Measurements from ENCODE around the gene TMEM233.
A peak's percentile ranks its signal among the peaks of the same experiment; 100 is the strongest.

DNA sequence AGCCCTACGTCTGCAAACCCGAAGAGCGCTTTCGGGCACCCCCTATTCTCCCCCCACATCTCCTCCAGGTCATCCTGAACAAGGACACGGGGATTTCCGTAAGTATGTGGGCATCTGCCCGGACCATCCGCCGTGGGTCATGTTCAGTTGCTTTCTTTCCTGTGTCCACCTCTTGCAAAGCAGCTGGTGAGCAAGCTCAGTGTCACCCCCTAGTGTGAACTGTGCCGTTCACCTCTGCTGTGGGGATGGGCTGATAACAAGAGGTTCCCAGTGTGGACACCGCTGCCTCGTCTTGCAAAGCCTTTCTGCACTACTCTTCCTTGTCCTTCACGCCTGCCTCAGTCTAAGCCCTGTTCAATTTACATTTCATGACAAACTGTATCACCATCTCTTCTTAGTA is 83.0 kb downstream of the TMEM233 start:
- TF ChIP-seq, protein P1, sequence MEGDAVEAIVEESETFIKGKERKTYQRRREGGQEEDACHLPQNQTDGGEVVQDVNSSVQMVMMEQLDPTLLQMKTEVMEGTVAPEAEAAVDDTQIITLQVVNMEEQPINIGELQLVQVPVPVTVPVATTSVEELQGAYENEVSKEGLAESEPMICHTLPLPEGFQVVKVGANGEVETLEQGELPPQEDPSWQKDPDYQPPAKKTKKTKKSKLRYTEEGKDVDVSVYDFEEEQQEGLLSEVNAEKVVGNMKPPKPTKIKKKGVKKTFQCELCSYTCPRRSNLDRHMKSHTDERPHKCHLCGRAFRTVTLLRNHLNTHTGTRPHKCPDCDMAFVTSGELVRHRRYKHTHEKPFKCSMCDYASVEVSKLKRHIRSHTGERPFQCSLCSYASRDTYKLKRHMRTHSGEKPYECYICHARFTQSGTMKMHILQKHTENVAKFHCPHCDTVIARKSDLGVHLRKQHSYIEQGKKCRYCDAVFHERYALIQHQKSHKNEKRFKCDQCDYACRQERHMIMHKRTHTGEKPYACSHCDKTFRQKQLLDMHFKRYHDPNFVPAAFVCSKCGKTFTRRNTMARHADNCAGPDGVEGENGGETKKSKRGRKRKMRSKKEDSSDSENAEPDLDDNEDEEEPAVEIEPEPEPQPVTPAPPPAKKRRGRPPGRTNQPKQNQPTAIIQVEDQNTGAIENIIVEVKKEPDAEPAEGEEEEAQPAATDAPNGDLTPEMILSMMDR (IDR thresholded peaks at IDR 0.05 in 2 of 3, conservative IDR thresholded peaks at IDR 0.05 in 1 of 3; ENCODE audit: control insufficient read depth in 2 of 3, extremely low read depth in 1 of 3, insufficient read depth in 1 of 3, low read depth in 3 of 3, low read length in 3 of 3), result 0 out of 6 replicates have a peak, but pooled peaks of 1 of the 3 experiments have one; percentile 6
- TF ChIP-seq SUPT20H (IDR thresholded peaks at IDR 0.05; ENCODE audit: borderline replicate concordance, control insufficient read depth, low read depth, low read length) (no peak), FOXM1 (IDR thresholded peaks at IDR 0.05; ENCODE audit: low read depth, low read length) (no peak), TBL1XR1 (IDR thresholded peaks at IDR 0.05; ENCODE audit: low read depth, low read length) (no peak), NR2F1 (conservative IDR thresholded peaks at IDR 0.05) (no peak), RAD21 (IDR thresholded peaks at IDR 0.05; ENCODE audit: insufficient read depth, low read depth, low read length) (no peak)

All from GM12878 (cell line).